PC-9 (cell line): Measurements from ENCODE around the gene NFKBIE. TPM values are rescaled to one million over a fixed set of nuclear protein-coding genes. Genes with fewer than 3 reads are reported as not detected.
"Not testable (repeated sequence)": the region's sequence is repeated elsewhere in the genome, so short reads cannot be mapped to it uniquely, and the experiment has no call there.

Experiments
- Bru-seq: library from RNA; stranded (reverse); fragments of 400-500 nt; gene quantifications from one replicate; lab custom pipeline; 2021; lab: Mats Ljungman, UMichigan
- BruChase-seq, 2 experiments: library from RNA; stranded (reverse); fragments of 400-500 nt; gene quantifications; one replicate each; lab custom pipeline; 2021; lab: Mats Ljungman, UMichigan
- BruUV-seq: library from RNA; stranded (reverse); fragments of 400-500 nt; replicated peaks from 2 replicates; lab custom pipeline; 2021; lab: Mats Ljungman, UMichigan
- CTCF ChIA-PET: fragments of 300-600 bp; sonication (Branson Sonifier 250); formaldehyde crosslinking; loops from one replicate; lab custom pipeline; 2022; ENCODE audit warnings: antibody characterized with exemption; lab: Charles Lee
- POLR2A ChIA-PET: fragments of 300-600 bp; sonication (Branson Sonifier 250); formaldehyde crosslinking; loops from one replicate; lab custom pipeline; 2022; ENCODE audit warnings: antibody characterized with exemption; ENCODE audit not compliant: unreplicated experiment; lab: Charles Lee
- DNase-seq, 2 experiments: peaks; one replicate each; pipeline versions ENCODE4 v3.0.0 to v3.0.0-alpha.2; 2015 to 2022; ENCODE audit warnings: mixed read lengths in 1 of 2
- H2AFZ ChIP-seq: fragments of 200-600 bp; sonication (generic); 2 replicates; pipeline ENCODE4 v1.8.1; 2017; ENCODE audit warnings: antibody characterized with exemption
- H3F3A ChIP-seq: fragments of 200-600 bp; sonication (generic); 2 replicates; pipeline ENCODE4 v1.8.1; 2017; ENCODE audit warnings: antibody characterized with exemption, mild to moderate bottlenecking, low read depth; ENCODE audit not compliant: insufficient read depth
- H3K27ac ChIP-seq: fragments of 200-600 bp; sonication (generic); 2 replicates; pipeline ENCODE4 v1.6.1; 2016; ENCODE audit warnings: mixed run types
- H3K27me3 ChIP-seq: fragments of 200-600 bp; sonication (generic); 2 replicates; pipeline ENCODE4 v1.6.1; 2016; ENCODE audit warnings: low read depth, mixed run types; ENCODE audit not compliant: insufficient read depth
- H3K36me3 ChIP-seq: fragments of 200-600 bp; sonication (generic); 2 replicates; pipeline ENCODE4 v1.6.1; 2016; ENCODE audit warnings: low read depth, mixed run types
- H3K4me1 ChIP-seq: fragments of 200-600 bp; sonication (generic); replicated peaks from 2 replicates; pipeline ENCODE4 v1.6.1; 2016; ENCODE audit warnings: mixed run types; ENCODE audit not compliant: insufficient read depth
- H3K4me2 ChIP-seq: fragments of 200-600 bp; sonication (generic); 2 replicates; pipeline ENCODE4 v1.6.1; 2017; ENCODE audit warnings: mixed run types
- H3K4me3 ChIP-seq: fragments of 200-600 bp; sonication (generic); 2 replicates; pipeline ENCODE4 v1.6.1; 2016; ENCODE audit warnings: mixed run types
- H3K79me2 ChIP-seq: fragments of 200-600 bp; sonication (generic); 2 replicates; pipeline ENCODE4 v1.6.1; 2017; ENCODE audit warnings: low read depth, mixed run types
- H3K9me2 ChIP-seq: fragments of 200-600 bp; sonication (generic); 2 replicates; pipeline ENCODE4 v1.8.1; 2017; ENCODE audit warnings: mild to moderate bottlenecking; ENCODE audit not compliant: insufficient read depth
- H3K9me3 ChIP-seq: fragments of 200-600 bp; sonication (generic); 2 replicates; pipeline ENCODE4 v1.8.1; 2016; ENCODE audit warnings: low read depth; ENCODE audit not compliant: insufficient read depth
- H4K20me1 ChIP-seq: fragments of 200-600 bp; sonication (generic); 2 replicates; pipeline ENCODE4 v1.8.1; 2017; ENCODE audit not compliant: insufficient read depth
- EZH2 ChIP-seq: fragments of 200-600 bp; sonication (generic); IDR thresholded peaks from 2 replicates; pipeline ENCODE4 v1.8.0; 2017; ENCODE audit warnings: antibody characterized with exemption, low read depth
- intact Hi-C: fragments of 100-400 bp; cut with micrococcal nuclease; formaldehyde crosslinking; loops from one replicate; pipeline ENCODE4 v1.10.0; 2022; ENCODE audit not compliant: unreplicated experiment
- long read RNA-seq: library from polyadenylated mRNA; stranded (forward); transcript quantifications from one replicate; pipeline ENCODE4 v2.0.0, GENCODE V29; 2022
- total RNA-seq: library from RNA; stranded (reverse); gene quantifications from 2 replicates; pipeline ENCODE4 v1.2.3, GENCODE V29; 2021
- TF ChIP-seq, protein P1 (sequence below): fragments of 200-600 bp; sonication (generic); conservative IDR thresholded peaks from 2 replicates; pipeline ENCODE4 v1.6.1; 2017; ENCODE audit warnings: mixed run types, antibody characterized with exemption, mild to moderate bottlenecking, moderate library complexity

The NFKBIE gene, protein sequence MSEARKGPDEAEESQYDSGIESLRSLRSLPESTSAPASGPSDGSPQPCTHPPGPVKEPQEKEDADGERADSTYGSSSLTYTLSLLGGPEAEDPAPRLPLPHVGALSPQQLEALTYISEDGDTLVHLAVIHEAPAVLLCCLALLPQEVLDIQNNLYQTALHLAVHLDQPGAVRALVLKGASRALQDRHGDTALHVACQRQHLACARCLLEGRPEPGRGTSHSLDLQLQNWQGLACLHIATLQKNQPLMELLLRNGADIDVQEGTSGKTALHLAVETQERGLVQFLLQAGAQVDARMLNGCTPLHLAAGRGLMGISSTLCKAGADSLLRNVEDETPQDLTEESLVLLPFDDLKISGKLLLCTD
- total RNA-seq (7.6 and 10.2 TPM in 2 replicates), Bru-seq, nascent RNA (percentile 53 among the genes with signal in this experiment), BruChase-seq, experiment 1, labeled RNA remaining after a 2-hour chase (percentile 69 among the genes with signal in this experiment), BruChase-seq, experiment 2, labeled RNA remaining after a 6-hour chase (percentile 59 among the genes with signal in this experiment)
- long read RNA-seq, transcript NFKBIE-201 (6 exons, 2,581 nt), result major isoform, 15 of 19 reads
- long read RNA-seq, partial matches to known transcripts, result 1 of 19 reads
- long read RNA-seq, other reads (novel, unspliced or antisense), result 3 of 19 reads

DNA sequence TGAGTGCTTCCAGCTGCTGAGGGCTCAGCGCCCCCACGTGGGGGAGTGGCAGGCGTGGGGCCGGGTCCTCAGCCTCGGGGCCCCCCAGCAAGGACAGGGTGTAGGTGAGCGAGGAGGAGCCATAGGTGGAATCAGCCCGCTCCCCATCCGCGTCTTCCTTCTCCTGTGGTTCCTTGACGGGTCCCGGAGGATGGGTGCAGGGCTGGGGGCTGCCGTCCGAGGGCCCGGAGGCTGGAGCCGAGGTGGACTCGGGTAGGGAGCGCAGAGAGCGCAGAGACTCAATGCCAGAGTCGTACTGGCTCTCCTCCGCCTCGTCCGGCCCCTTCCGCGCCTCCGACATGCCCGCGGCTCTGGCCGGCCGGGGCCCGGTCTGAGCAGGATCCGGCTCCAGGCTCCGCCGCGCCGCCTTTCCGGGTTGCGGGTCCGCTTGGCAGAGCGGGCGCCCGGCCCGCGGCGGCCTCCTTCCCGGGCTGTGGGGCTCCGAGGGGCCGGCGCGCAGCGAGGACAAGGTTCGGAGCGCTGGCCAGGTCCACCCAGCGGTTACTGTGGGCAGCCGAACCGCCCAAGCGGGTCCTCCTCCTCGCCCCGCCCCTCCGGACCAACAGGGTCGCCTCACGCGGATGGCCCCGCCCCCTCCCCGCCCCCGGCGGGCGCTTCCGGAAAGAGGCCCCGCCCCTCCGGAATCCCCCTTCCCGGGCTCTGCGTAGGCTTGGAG lies at the start of gene NFKBIE:
Gene NFKBIE, minus strand, starts transcription at position 545 of the 715 bp plus-strand sequence. Its CDS starts 205 bp downstream, at position 340.
- Histone ChIP-seq H3K27me3 (no peaks in the 10 kb centered on the region; the same call in 1 of the 2 replicates), H3K27ac (no peak within 1 kb of the TSS), H3K36me3 (no peaks in the 10 kb centered on the region), H3K4me3 (peak within 1 kb of the TSS; percentile 89), H3F3A (peaks cover 18% of the 10 kb centered on the region; the same call in 1 of the 2 replicates), H2AFZ (peak within 1 kb of the TSS; percentile 91), H3K9me2 (no peaks in the 10 kb centered on the region), H3K4me1 (peaks cover 21% of the 10 kb centered on the region), H3K9me3 (no peaks in the 10 kb centered on the region), H4K20me1 (no peaks in the 10 kb centered on the region; the same call in 1 of the 2 replicates), H3K79me2 (peaks cover 26% of the 10 kb centered on the region), H3K4me2 (peak within 1 kb of the TSS; percentile 100)
- ChIA-PET POLR2A (interaction anchor here (0.6 to 0.9 kb wide), 3 partner anchors 10 to 36 kb away, joined by 3 to 11 read pairs (median 4); no protein-coding TSS in a partner anchor), CTCF (interaction anchor here (0.7 kb wide), 1 partner anchor 1383 kb away, joined by 3 read pairs; no protein-coding TSS in a partner anchor)
- BruUV-seq, result TSS peak; percentile 61
- TF ChIP-seq, protein P1, sequence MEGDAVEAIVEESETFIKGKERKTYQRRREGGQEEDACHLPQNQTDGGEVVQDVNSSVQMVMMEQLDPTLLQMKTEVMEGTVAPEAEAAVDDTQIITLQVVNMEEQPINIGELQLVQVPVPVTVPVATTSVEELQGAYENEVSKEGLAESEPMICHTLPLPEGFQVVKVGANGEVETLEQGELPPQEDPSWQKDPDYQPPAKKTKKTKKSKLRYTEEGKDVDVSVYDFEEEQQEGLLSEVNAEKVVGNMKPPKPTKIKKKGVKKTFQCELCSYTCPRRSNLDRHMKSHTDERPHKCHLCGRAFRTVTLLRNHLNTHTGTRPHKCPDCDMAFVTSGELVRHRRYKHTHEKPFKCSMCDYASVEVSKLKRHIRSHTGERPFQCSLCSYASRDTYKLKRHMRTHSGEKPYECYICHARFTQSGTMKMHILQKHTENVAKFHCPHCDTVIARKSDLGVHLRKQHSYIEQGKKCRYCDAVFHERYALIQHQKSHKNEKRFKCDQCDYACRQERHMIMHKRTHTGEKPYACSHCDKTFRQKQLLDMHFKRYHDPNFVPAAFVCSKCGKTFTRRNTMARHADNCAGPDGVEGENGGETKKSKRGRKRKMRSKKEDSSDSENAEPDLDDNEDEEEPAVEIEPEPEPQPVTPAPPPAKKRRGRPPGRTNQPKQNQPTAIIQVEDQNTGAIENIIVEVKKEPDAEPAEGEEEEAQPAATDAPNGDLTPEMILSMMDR, result peak; percentile 39; the same call in 1 of the 2 replicates
- no peak for TF ChIP-seq EZH2
- peak; percentile 63 to 90 for DNase-seq
- intact Hi-C loops, result loop anchor here (1.0 to 5.0 kb wide), 3 partner anchors 122 to 192 kb away; partner anchors contain the start of gene CDC5L

DNA sequence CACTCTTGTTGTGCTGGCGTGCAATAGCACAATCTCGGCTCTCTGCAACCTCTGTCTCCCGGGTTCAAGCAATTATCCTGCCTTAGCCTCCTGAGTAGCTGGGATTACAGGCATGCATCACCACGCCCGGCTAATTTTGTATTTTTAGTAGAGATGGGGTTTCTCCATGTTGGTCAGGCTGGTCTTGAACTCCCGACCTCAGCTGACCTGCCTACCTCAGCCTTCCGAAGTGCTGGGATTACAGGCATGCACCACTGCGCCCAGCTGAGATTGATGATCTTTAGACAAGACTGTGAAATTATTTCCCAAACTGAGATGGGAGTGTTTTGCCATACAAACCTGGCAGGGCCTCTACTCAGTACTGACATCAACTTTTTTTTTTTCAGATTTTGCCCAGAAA lies 49.3 kb upstream of the NFKBIE start:
- DNase-seq, H4K20me1 ChIP-seq, BruUV-seq, H3K9me3 ChIP-seq, H3K4me1 ChIP-seq, H3K27ac ChIP-seq, H3K4me2 ChIP-seq, H3F3A ChIP-seq, intact Hi-C loops, H2AFZ ChIP-seq, H3K36me3 ChIP-seq, POLR2A ChIA-PET, H3K4me3 ChIP-seq, H3K9me2 ChIP-seq, CTCF ChIA-PET: not testable (repeated sequence)
- H3K27me3 ChIP-seq, result peaks cover 34% of the 10 kb centered on the region
- peaks cover 15% of the 10 kb centered on the region for H3K79me2 ChIP-seq

DNA sequence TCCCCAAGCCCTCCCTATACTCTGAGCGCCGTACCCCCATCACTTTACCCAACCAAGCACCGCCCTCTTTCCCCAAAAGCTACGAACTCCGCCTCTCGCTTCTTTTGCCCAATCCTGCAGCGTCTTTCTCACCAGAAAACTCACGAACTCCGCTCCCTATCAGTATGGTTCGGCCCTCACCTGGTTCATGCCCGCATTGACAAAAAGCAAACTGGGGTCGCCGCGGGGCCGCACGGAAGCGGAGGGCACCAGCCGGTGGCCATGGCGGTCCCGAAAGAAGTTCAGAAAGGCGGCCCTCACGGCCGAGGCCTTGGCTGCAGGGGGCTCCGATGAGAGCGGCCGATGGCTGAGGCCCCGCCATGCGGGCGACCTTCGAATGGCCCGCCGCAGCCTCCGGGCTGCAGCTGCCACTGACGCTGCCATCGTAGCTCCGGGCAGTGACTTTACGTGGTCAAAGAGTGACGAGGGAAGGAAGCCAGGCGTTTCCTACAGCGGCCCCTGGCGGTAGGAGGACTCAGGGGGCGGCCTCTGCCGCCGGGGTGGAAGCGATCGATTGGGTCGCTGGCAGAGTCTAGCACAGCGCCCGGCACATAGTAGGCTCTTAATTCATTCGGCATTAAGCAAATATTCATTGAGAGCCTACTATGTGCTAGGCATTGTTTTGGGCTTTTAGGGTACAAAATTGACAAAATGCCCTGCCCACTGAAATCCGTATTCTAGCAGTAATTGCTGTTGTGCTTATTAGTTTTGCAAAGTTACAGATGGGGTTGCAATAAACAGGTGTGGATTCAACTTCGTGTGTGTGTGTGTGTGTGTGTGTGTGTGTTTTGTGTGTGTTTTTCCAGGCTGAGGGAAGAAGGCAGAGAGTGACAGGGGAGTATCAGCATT lies 47.8 kb upstream of the NFKBIE start, which contains the start of gene AARS2:
Gene AARS2, minus strand, starts transcription at position 447 of the 888 bp plus-strand sequence. Its CDS starts 24 bp downstream, at position 423.
- peak within 1 kb of the TSS; percentile 97 for H3K4me2 ChIP-seq
- H3K9me2 ChIP-seq, result no peaks in the 10 kb centered on the region
- peaks cover 9% of the 10 kb centered on the region for H3K4me1 ChIP-seq
- no peaks in the 10 kb centered on the region for H3F3A ChIP-seq
- intact Hi-C loops, result no loop called here
- peaks cover 15% of the 10 kb centered on the region for H3K79me2 ChIP-seq
- no peaks in the 10 kb centered on the region for H4K20me1 ChIP-seq
- peak within 1 kb of the TSS; percentile 99 for H2AFZ ChIP-seq
- CTCF ChIA-PET, result interaction anchor here (0.5 kb wide), 2 partner anchors 18 to 40 kb away, joined by 3 to 4 read pairs; no protein-coding TSS in a partner anchor
- H3K36me3 ChIP-seq, result peaks cover 5% of the 10 kb centered on the region; the same call in 1 of the 2 replicates
- H3K4me3 ChIP-seq, result peak within 1 kb of the TSS; percentile 99
- no peak for TF ChIP-seq EZH2
- TF ChIP-seq, protein P1, result peak; percentile 92
- no peaks in the 10 kb centered on the region for H3K9me3 ChIP-seq
- H3K27me3 ChIP-seq, result peaks cover 19% of the 10 kb centered on the region
- DNase-seq, result peak; percentile 73 to 83
- BruUV-seq, result no TSS peak
- 0 out of 2 replicates have a peak within 1 kb of the TSS, but pooled peaks have one; percentile 27 for H3K27ac ChIP-seq
- POLR2A ChIA-PET, result interaction anchor here (0.6 kb wide), 4 partner anchors 49 to 105 kb away, joined by 3 read pairs; partner anchors contain the start of gene CDC5L
